Measurements from ENCODE around the gene BCAS4. TPM values are rescaled to one million over a fixed set of nuclear protein-coding genes. Genes with fewer than 3 reads are reported as not detected.

Gene BCAS4
- total RNA-seq, 4 donors from 2014 or later, result 0.30 to 0.84 (median 0.51) TPM

DNA sequence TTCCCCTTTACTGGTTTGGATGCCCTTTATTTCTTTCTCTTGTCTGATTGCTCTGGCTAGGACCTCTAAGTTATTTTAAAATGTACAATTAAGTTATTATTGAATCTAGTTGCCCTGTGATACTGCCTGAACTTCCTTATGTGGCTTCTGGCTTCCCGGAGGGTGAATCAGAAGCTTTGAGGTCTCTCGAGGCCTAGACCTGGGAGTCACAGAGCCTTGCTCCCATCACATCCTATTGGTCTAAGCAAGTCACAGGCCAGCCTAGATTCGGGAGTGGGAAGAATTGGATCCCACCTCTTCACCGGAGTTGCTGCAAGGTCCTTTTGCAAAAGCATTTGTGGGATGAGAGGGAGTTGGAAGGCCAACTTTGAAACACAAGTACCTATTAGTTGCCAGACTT lies 15.2 kb downstream of the BCAS4 start:
- no peaks in the 10 kb centered on the region for H3K9me3 ChIP-seq
- no peaks in the 10 kb centered on the region for H3K27me3 ChIP-seq
- H3K27ac ChIP-seq, result no peak overlapping the region
- H3K4me1 ChIP-seq, result peaks cover 0 to 2% (median 0%) of the 10 kb centered on the region in 4 donors
- DNase-seq (ENCODE audit: low spot score in 2 of 2), result no peak
- H3K4me3 ChIP-seq, result no peak overlapping the region
- WGBS, 2 donors, result 74 to 77% methylated on average over 4 of the region's 4 CpGs
- no peaks in the 10 kb centered on the region for H3K36me3 ChIP-seq
- TF ChIP-seq EP300 (IDR thresholded peaks at IDR 0.05), result no peak
- TF ChIP-seq, protein P1, sequence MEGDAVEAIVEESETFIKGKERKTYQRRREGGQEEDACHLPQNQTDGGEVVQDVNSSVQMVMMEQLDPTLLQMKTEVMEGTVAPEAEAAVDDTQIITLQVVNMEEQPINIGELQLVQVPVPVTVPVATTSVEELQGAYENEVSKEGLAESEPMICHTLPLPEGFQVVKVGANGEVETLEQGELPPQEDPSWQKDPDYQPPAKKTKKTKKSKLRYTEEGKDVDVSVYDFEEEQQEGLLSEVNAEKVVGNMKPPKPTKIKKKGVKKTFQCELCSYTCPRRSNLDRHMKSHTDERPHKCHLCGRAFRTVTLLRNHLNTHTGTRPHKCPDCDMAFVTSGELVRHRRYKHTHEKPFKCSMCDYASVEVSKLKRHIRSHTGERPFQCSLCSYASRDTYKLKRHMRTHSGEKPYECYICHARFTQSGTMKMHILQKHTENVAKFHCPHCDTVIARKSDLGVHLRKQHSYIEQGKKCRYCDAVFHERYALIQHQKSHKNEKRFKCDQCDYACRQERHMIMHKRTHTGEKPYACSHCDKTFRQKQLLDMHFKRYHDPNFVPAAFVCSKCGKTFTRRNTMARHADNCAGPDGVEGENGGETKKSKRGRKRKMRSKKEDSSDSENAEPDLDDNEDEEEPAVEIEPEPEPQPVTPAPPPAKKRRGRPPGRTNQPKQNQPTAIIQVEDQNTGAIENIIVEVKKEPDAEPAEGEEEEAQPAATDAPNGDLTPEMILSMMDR (IDR thresholded peaks at IDR 0.05), result no peak
- no peak for TF ChIP-seq POLR2A (IDR thresholded peaks at IDR 0.05)

DNA sequence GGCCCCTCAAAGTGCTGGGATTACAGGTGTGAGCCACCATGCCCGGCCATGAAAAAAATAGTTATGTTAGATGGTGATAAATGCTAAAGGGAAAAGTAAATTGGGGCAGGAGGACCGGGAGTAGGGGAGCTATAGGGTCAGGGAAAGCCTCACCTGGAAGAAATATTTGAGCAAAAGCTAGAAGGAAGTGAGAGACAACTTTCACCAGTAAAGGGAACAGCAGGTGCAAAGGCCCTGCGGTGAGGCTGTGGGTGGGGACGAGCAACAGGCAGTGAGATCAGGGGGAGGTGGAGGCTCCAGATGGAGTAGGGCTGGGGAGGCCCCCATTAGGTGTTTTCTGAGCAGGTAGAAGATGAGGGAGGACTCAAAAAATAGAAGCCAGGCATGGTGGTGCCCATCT lies 16.0 kb downstream of the BCAS4 start:
- 94 to 98% methylated on average over 4 of the region's 4 CpGs for WGBS, 2 donors
- Histone ChIP-seq H3K27me3 (no peaks in the 10 kb centered on the region), H3K4me3 (no peak overlapping the region), H3K36me3 (no peaks in the 10 kb centered on the region), H3K27ac (no peak overlapping the region), H3K9me3 (no peaks in the 10 kb centered on the region), H3K4me1 (peaks cover 0 to 8% (median 2%) of the 10 kb centered on the region in 4 donors)
- DNase-seq (ENCODE audit: low spot score in 2 of 2), result no peak
- TF ChIP-seq, protein P1 (IDR thresholded peaks at IDR 0.05), result no peak
- TF ChIP-seq EP300 (IDR thresholded peaks at IDR 0.05), result no peak
- no peak for TF ChIP-seq POLR2A (IDR thresholded peaks at IDR 0.05)

DNA sequence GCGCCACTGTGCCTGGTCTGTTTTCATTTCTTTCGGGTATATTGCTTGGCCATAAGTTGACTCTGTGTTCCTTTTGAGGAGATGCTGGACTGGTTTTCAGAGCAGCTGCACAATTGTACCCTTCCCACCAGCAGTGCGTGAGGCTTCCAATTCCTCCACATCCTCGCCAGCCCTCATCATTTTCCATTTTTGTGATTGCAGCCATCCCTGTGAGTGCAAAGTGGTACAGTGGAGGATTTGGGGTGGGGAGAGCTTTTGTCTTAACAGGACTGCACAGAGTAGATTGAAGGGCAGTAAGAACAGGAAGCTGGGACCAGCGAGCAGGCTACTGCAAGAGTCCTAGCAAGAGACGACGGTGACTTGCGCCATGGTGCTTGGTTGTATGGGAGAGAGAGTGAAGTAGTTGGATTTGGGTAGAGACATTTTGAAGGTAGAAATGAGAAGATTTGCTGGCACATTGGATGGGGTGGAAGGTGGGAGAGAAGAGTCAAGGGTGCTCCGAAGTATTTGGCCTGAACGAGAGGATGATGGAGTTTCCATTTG lies 18.3 kb downstream of the BCAS4 start:
- no peak for TF ChIP-seq POLR2A (IDR thresholded peaks at IDR 0.05)
- TF ChIP-seq, protein P1 (IDR thresholded peaks at IDR 0.05), result no peak
- TF ChIP-seq EP300 (IDR thresholded peaks at IDR 0.05), result no peak
- Histone ChIP-seq H3K4me3 (no peak overlapping the region), H3K27ac (no peak overlapping the region), H3K4me1 (peaks cover 0 to 13% (median 4%) of the 10 kb centered on the region in 4 donors), H3K27me3 (no peaks in the 10 kb centered on the region), H3K36me3 (no peaks in the 10 kb centered on the region), H3K9me3 (no peaks in the 10 kb centered on the region)
- no peak for DNase-seq (ENCODE audit: low spot score in 2 of 2)
- 89 to 91% methylated on average over 10 of the region's 10 CpGs for WGBS, 2 donors

DNA sequence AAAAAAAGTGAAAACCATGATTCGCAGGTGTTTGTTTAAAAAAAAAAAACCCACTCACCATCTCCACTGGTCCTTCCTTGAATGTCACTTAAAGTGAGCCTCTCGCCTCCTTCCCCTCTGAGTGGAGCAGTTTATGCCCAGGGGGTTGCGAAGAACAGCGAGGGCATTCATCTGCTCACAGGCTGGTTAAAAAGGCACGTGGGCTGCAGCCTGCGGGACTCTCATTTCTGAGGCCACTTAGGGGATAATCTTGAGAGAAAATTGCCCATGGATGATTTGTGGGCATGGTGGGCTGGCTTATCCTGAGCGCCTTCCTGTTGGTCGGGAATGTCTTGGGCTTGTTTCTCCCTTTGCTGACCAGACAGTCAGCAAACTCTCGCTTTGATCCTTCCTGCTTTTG lies 18.9 kb downstream of the BCAS4 start:
- no peak overlapping the region for H3K4me3 ChIP-seq
- TF ChIP-seq EP300 (IDR thresholded peaks at IDR 0.05) (no peak), POLR2A (IDR thresholded peaks at IDR 0.05) (no peak)
- TF ChIP-seq, protein P1 (IDR thresholded peaks at IDR 0.05), result no peak
- no peak for DNase-seq (ENCODE audit: low spot score in 2 of 2)
- H3K36me3 ChIP-seq, result no peaks in the 10 kb centered on the region
- WGBS, 2 donors, result 48 to 50% methylated on average over 9 of the region's 9 CpGs
- H3K27ac ChIP-seq, result no peak overlapping the region
- peaks cover 0 to 19% (median 6%) of the 10 kb centered on the region in 4 donors for H3K4me1 ChIP-seq
- no peaks in the 10 kb centered on the region for H3K9me3 ChIP-seq
- no peaks in the 10 kb centered on the region for H3K27me3 ChIP-seq

DNA sequence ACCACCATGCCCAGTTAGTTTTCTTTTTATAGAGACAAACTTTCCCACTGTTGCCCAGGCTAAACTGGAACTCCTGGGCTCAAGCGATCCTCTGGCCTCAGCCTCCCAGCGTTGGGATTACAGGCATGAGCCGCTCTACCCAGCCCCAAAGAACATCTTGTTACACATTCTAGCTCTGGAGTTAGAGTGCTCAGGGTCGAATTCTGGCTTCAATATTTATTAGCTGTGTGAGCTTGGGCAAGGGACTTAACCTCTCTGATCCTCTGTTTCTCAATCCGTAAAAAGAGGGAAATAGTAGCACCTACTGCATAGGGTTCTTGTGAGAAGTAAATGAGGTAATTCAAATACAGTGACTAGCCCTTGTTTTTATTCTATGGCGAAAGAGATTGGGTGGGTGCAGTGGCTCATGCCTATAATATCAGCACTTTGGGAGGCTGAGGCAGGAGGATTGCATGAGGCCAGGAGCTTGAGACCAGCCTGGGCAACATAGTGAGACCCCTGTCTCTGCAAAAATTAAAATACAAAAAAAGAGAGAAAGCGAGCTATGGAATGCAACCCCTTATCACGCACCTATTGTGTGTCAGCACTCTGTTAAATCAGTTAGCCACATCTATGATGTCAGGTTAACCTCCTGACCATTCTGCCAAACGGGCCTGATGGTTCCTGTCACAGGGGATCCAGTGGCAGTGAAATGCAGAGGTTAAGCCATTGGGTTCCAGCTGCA lies 19.7 kb downstream of the BCAS4 start:
- H3K4me1 ChIP-seq, result peaks cover 0 to 19% (median 6%) of the 10 kb centered on the region in 4 donors
- no peak overlapping the region for H3K27ac ChIP-seq
- WGBS, 2 donors, result 88 to 90% methylated on average over 9 of the region's 9 CpGs
- no peaks in the 10 kb centered on the region for H3K27me3 ChIP-seq
- no peak overlapping the region for H3K4me3 ChIP-seq
- H3K36me3 ChIP-seq, result no peaks in the 10 kb centered on the region
- TF ChIP-seq EP300 (IDR thresholded peaks at IDR 0.05) (no peak), POLR2A (IDR thresholded peaks at IDR 0.05) (no peak)
- TF ChIP-seq, protein P1 (IDR thresholded peaks at IDR 0.05), result no peak
- no peak for DNase-seq (ENCODE audit: low spot score in 2 of 2)
- H3K9me3 ChIP-seq, result no peaks in the 10 kb centered on the region

All from tibial nerve (tissue), 4 donors.